ENCODE results near the gene FAIM2. TPM values are rescaled to one million over a fixed set of nuclear protein-coding genes. Genes with fewer than 3 reads are reported as not detected.
A peak's percentile ranks its signal among the peaks of the same experiment; 100 is the strongest.

Gene FAIM2
- total and polyA plus RNA-seq, 9 of the 15 experiments (the other 6 are each of a cell fraction or from before 2014, with no cell fraction given): 0.01 to 0.10 TPM; not detected in 7

DNA sequence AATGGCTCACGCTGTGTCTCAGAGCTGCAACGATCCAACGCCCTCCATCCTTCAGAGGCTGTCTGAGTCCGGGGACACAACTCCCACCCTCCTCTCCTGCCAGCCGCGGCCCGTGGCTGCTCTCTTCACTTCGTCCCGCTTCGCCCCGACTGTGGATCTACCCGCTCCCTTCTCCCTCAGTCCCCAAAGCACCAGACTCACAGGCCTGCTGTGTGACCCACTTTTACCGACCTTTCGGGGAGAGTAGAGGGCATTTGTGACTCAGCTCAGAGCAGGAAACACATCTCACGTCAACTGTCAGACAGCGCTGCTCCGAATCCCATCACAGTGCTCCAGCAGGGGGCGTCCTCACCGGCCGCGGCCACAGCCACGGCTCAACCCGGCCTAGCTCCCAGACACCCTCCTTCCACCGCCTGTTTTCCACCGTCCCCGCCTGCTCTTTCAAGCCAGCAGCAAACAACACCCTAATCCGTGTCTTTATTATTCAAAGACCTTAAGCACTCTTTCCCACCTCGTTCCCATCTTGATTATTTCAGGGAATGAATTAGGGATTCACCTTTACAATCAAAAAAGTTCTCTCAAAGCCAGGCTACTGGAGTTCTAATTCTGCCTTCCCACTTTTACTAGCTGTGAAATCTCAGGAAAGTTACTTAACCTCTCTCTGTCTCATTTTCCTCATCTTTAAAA lies 41.8 kb upstream of the FAIM2 start (continued):
- peak; percentile 48 for TF ChIP-seq RBBP5 (IDR thresholded peaks at IDR 0.05; ENCODE audit: borderline replicate concordance, insufficient read depth, low read length, poor library complexity, severe bottlenecking)
- TF ChIP-seq KDM4B (IDR thresholded peaks at IDR 0.05; ENCODE audit: borderline replicate concordance in 2 of 2, low read depth in 1 of 2): 0 out of 4 replicates have a peak, but pooled peaks of 1 of the 2 experiments have one; percentile 36
- TF ChIP-seq, protein P1, sequence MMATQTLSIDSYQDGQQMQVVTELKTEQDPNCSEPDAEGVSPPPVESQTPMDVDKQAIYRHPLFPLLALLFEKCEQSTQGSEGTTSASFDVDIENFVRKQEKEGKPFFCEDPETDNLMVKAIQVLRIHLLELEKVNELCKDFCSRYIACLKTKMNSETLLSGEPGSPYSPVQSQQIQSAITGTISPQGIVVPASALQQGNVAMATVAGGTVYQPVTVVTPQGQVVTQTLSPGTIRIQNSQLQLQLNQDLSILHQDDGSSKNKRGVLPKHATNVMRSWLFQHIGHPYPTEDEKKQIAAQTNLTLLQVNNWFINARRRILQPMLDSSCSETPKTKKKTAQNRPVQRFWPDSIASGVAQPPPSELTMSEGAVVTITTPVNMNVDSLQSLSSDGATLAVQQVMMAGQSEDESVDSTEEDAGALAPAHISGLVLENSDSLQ (IDR thresholded peaks at IDR 0.05): peak; percentile 94
- TF ChIP-seq CBX8 (IDR thresholded peaks at IDR 0.05; ENCODE audit: borderline replicate concordance, extremely low read depth, low read depth, low read length, poor library complexity, severe bottlenecking): no peak
- peak; percentile 42 to 61 for TF ChIP-seq RAD21 (CRISPR knock-in tag; conservative IDR thresholded peaks at IDR 0.05 in 1 of 2, IDR thresholded peaks at IDR 0.05 in 1 of 2)
- no peak for TF ChIP-seq HDAC8 (tag; IDR thresholded peaks at IDR 0.05)
- TF ChIP-seq RB1 (IDR thresholded peaks at IDR 0.05; ENCODE audit: low read depth): peak; percentile 42
- TF ChIP-seq ZNF124 (CRISPR knock-in tag; IDR thresholded peaks at IDR 0.05): no peak
- peak; percentile 61 for TF ChIP-seq RBFOX2 (IDR thresholded peaks at IDR 0.05; ENCODE audit: low read depth, low read length)
- TF ChIP-seq, protein P2, sequence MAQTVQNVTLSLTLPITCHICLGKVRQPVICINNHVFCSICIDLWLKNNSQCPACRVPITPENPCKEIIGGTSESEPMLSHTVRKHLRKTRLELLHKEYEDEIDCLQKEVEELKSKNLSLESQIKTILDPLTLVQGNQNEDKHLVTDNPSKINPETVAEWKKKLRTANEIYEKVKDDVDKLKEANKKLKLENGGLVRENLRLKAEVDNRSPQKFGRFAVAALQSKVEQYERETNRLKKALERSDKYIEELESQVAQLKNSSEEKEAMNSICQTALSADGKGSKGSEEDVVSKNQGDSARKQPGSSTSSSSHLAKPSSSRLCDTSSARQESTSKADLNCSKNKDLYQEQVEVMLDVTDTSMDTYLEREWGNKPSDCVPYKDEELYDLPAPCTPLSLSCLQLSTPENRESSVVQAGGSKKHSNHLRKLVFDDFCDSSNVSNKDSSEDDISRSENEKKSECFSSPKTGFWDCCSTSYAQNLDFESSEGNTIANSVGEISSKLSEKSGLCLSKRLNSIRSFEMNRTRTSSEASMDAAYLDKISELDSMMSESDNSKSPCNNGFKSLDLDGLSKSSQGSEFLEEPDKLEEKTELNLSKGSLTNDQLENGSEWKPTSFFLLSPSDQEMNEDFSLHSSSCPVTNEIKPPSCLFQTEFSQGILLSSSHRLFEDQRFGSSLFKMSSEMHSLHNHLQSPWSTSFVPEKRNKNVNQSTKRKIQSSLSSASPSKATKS (CRISPR knock-in tag; IDR thresholded peaks at IDR 0.05): no peak
- no peak for TF ChIP-seq ILK (tag; IDR thresholded peaks at IDR 0.05; ENCODE audit: borderline replicate concordance, low read depth)
- no peak for TF ChIP-seq ZNF41 (CRISPR knock-in tag; conservative IDR thresholded peaks at IDR 0.05)
- TF ChIP-seq ZKSCAN8 (CRISPR knock-in tag; IDR thresholded peaks at IDR 0.05): no peak
- TF ChIP-seq HDAC3 (IDR thresholded peaks at IDR 0.05; ENCODE audit: borderline replicate concordance, partially characterized antibody): no peak
- TF ChIP-seq POLR3G (IDR thresholded peaks at IDR 0.05; ENCODE audit: extremely low read depth, insufficient read length, insufficient replicate concordance): no peak
- TF ChIP-seq NR2F6 (CRISPR knock-in tag; IDR thresholded peaks at IDR 0.05): no peak
- TF ChIP-seq, protein P3, sequence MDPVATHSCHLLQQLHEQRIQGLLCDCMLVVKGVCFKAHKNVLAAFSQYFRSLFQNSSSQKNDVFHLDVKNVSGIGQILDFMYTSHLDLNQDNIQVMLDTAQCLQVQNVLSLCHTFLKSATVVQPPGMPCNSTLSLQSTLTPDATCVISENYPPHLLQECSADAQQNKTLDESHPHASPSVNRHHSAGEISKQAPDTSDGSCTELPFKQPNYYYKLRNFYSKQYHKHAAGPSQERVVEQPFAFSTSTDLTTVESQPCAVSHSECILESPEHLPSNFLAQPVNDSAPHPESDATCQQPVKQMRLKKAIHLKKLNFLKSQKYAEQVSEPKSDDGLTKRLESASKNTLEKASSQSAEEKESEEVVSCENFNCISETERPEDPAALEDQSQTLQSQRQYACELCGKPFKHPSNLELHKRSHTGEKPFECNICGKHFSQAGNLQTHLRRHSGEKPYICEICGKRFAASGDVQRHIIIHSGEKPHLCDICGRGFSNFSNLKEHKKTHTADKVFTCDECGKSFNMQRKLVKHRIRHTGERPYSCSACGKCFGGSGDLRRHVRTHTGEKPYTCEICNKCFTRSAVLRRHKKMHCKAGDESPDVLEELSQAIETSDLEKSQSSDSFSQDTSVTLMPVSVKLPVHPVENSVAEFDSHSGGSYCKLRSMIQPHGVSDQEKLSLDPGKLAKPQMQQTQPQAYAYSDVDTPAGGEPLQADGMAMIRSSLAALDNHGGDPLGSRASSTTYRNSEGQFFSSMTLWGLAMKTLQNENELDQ (CRISPR knock-in tag; IDR thresholded peaks at IDR 0.05; ENCODE audit: borderline replicate concordance): no peak
- TF ChIP-seq CBX5 (IDR thresholded peaks at IDR 0.05; ENCODE audit: borderline replicate concordance, low read depth): 0 out of 2 replicates have a peak, but pooled peaks have one; percentile 24
- TF ChIP-seq PTRF (tag; IDR thresholded peaks at IDR 0.05): no peak
- TF ChIP-seq FOXJ2 (tag; IDR thresholded peaks at IDR 0.05): no peak
